Bronchial epithelial cell (primary cell): Measurements from ENCODE around the gene SMYD3. TPM values are rescaled to one million over a fixed set of nuclear protein-coding genes. Genes with fewer than 3 reads are reported as not detected.

Experiments used
- DNase-seq: peaks from one replicate; pipeline ENCODE4 v3.0.0-alpha.2; 2010; ENCODE audit warnings: low read depth
- FAIRE-seq: peaks from 2 replicates; lab custom pipeline; 2011; peaks lifted over from hg19 to GRCh38; lab: Jason Lieb, UNC
- H3K27me3 ChIP-seq: 2 replicates; pipeline ENCODE4 v1.5.1; 2011; ENCODE audit warnings: low read length; ENCODE audit not compliant: control insufficient read depth, insufficient read depth
- H3K36me3 ChIP-seq: 2 replicates; pipeline ENCODE4 v1.5.1; 2011; ENCODE audit warnings: low read length; ENCODE audit not compliant: control insufficient read depth, insufficient read depth
- H3K4me3 ChIP-seq: 2 replicates; pipeline ENCODE4 v1.5.1; 2011; ENCODE audit warnings: mild to moderate bottlenecking, low read depth, low read length, control low read depth
- CTCF ChIP-seq: IDR thresholded peaks from 2 replicates; pipeline ENCODE4 v1.5.1; 2011; ENCODE audit warnings: mild to moderate bottlenecking, moderate library complexity, low read length, control low read depth, inconsistent platforms; ENCODE audit not compliant: insufficient read depth, severe bottlenecking
- total RNA-seq: library from RNA; depleted of rRNA; stranded (reverse); fragments of >200 nt; gene quantifications from 2 replicates; pipeline ENCODE4 v1.2.1, GENCODE V29; 2014

The SMYD3 gene
- total RNA-seq, 1 donor from 2014 or later = 17.4 TPM

- DNase-seq = no peak
- Histone ChIP-seq H3K4me3 (no peak overlapping the region), H3K36me3 (no peaks in the 10 kb centered on the region), H3K27me3 (no peaks in the 10 kb centered on the region)
- peak; percentile 50 for FAIRE-seq
- TF ChIP-seq CTCF = no peak
These were observed 400.7 kb downstream of the SMYD3 start for GRCh38 chr1:246106342-246106763.

GRCh38 chr1:246104927-246105326 lies 402.2 kb downstream of the SMYD3 start:
- peak; percentile 10 for DNase-seq
- Histone ChIP-seq H3K27me3 (no peaks in the 10 kb centered on the region), H3K36me3 (no peaks in the 10 kb centered on the region), H3K4me3 (no peak overlapping the region)
- FAIRE-seq = peak; percentile 83
- TF ChIP-seq CTCF = no peak

- DNase-seq = no peak
- Histone ChIP-seq H3K36me3 (no peaks in the 10 kb centered on the region), H3K4me3 (no peak overlapping the region), H3K27me3 (no peaks in the 10 kb centered on the region)
- no peak for FAIRE-seq
- no peak for TF ChIP-seq CTCF
These were observed 407.5 kb downstream of the SMYD3 start for GRCh38 chr1:246099570-246099969.

- FAIRE-seq (no peak), DNase-seq (no peak)
- no peaks in the 10 kb centered on the region for H3K27me3 ChIP-seq
- TF ChIP-seq CTCF = no peak
- H3K36me3 ChIP-seq = no peaks in the 10 kb centered on the region
- no peak overlapping the region for H3K4me3 ChIP-seq
These were observed 410.7 kb downstream of the SMYD3 start for GRCh38 chr1:246096356-246096755.

GRCh38 chr1:246095443-246095842 lies 411.6 kb downstream of the SMYD3 start:
- Histone ChIP-seq H3K4me3 (no peak overlapping the region), H3K27me3 (no peaks in the 10 kb centered on the region), H3K36me3 (no peaks in the 10 kb centered on the region)
- TF ChIP-seq CTCF = no peak
- no peak for DNase-seq
- FAIRE-seq = no peak

- no peak for TF ChIP-seq CTCF
- FAIRE-seq = no peak
- H3K27me3 ChIP-seq = no peaks in the 10 kb centered on the region
- H3K36me3 ChIP-seq = no peaks in the 10 kb centered on the region
- DNase-seq = no peak
- H3K4me3 ChIP-seq = no peak overlapping the region
These were observed 413.8 kb downstream of the SMYD3 start for GRCh38 chr1:246093230-246093629.
